A673 (cell line): ENCODE measurements around the gene DIP2C. TPM values are rescaled to one million over a fixed set of nuclear protein-coding genes. Genes with fewer than 3 reads are reported as not detected.
"Not testable (repeated sequence)": the region's sequence is repeated elsewhere in the genome, so short reads cannot be mapped to it uniquely, and the experiment has no call there.

Experiments
- BruUV-seq: library from RNA; stranded (reverse); fragments of 400-500 nt; replicated peaks from 2 replicates; lab custom pipeline; 2021; lab: Mats Ljungman, UMichigan
- CTCF ChIA-PET: fragments of 300-600 bp; sonication (Branson Sonifier 250); formaldehyde crosslinking; loops from one replicate; lab custom pipeline; 2022; ENCODE audit warnings: antibody characterized with exemption; lab: Charles Lee
- POLR2A ChIA-PET: fragments of 300-600 bp; sonication (Branson Sonifier 250); formaldehyde crosslinking; loops from one replicate; lab custom pipeline; 2022; ENCODE audit warnings: antibody characterized with exemption; ENCODE audit not compliant: low non-redundant PET; lab: Charles Lee
- DNase-seq: peaks from one replicate; pipeline ENCODE4 v3.0.0-alpha.2; 2015; ENCODE audit warnings: low spot score
- H3K27ac ChIP-seq: fragments of 200-600 bp; sonication (generic); 2 replicates; pipeline ENCODE4 v1.5.1; 2016; ENCODE audit warnings: mixed run types, low read depth, mild to moderate bottlenecking, mixed read lengths, antibody characterized with exemption, low read length; ENCODE audit not compliant: poor library complexity, severe bottlenecking
- H3K27me3 ChIP-seq: fragments of 200-600 bp; sonication (generic); replicated peaks from 2 replicates; pipeline ENCODE4 v1.6.1; 2017; ENCODE audit warnings: mixed run types, low read depth, mild to moderate bottlenecking, mixed read lengths, antibody characterized with exemption, low read length; ENCODE audit not compliant: insufficient read depth, poor library complexity
- H3K36me3 ChIP-seq: fragments of 200-600 bp; sonication (generic); 2 replicates; pipeline ENCODE4 v1.6.1; 2016; ENCODE audit warnings: mixed run types, mild to moderate bottlenecking, mixed read lengths, antibody characterized with exemption, low read length; ENCODE audit not compliant: insufficient read depth, poor library complexity, severe bottlenecking
- H3K4me1 ChIP-seq: fragments of 200-600 bp; sonication (generic); 2 replicates; pipeline ENCODE4 v1.6.1; 2017; ENCODE audit warnings: mixed run types, mild to moderate bottlenecking, mixed read lengths, antibody characterized with exemption, low read length; ENCODE audit not compliant: insufficient read depth, poor library complexity, severe bottlenecking
- H3K4me3 ChIP-seq: fragments of 200-600 bp; sonication (generic); 2 replicates; pipeline ENCODE4 v1.5.1; 2016; ENCODE audit warnings: low read depth, mixed run types, mild to moderate bottlenecking, mixed read lengths, low read length; ENCODE audit not compliant: poor library complexity, severe bottlenecking
- H3K9me3 ChIP-seq: fragments of 200-600 bp; sonication (generic); 2 replicates; pipeline ENCODE4 v1.6.1; 2016; ENCODE audit warnings: mixed run types, low read depth, mild to moderate bottlenecking, mixed read lengths, antibody characterized with exemption, low read length; ENCODE audit not compliant: poor library complexity, severe bottlenecking
- EZH2 ChIP-seq: fragments of 200-600 bp; sonication (generic); IDR thresholded peaks from 2 replicates; pipeline ENCODE4 v1.6.1; 2017; ENCODE audit warnings: borderline replicate concordance, low read depth, mild to moderate bottlenecking, mixed read lengths, antibody characterized with exemption, low read length; ENCODE audit not compliant: poor library complexity, severe bottlenecking
- intact Hi-C: fragments of 100-400 bp; cut with micrococcal nuclease; formaldehyde crosslinking; loops from one replicate; pipeline ENCODE4 v1.10.0; 2022; ENCODE audit not compliant: unreplicated experiment
- total RNA-seq: library from RNA; stranded (reverse); gene quantifications from 2 replicates; pipeline ENCODE4 v1.2.3, GENCODE V29; 2021
- TF ChIP-seq, protein P1 (sequence below): fragments of 300-800, 200-600 bp; sonication (generic); conservative IDR thresholded peaks from 2 replicates; pipeline ENCODE4 v1.5.1; 2017; ENCODE audit warnings: low read depth, mild to moderate bottlenecking, antibody characterized with exemption, low read length, moderate library complexity, mixed read lengths

The DIP2C gene
- total RNA-seq, 1 experiment from 2014 or later, result 13.2 TPM

GRCh38 chr10:649798-650440 lies 39.5 kb downstream of the DIP2C start:
- H3K27me3 ChIP-seq, result no peaks in the 10 kb centered on the region
- POLR2A ChIA-PET, result no interaction called here
- CTCF ChIA-PET, result no interaction called here
- H3K9me3 ChIP-seq, result peaks cover 6% of the 10 kb centered on the region
- TF ChIP-seq, protein P1, sequence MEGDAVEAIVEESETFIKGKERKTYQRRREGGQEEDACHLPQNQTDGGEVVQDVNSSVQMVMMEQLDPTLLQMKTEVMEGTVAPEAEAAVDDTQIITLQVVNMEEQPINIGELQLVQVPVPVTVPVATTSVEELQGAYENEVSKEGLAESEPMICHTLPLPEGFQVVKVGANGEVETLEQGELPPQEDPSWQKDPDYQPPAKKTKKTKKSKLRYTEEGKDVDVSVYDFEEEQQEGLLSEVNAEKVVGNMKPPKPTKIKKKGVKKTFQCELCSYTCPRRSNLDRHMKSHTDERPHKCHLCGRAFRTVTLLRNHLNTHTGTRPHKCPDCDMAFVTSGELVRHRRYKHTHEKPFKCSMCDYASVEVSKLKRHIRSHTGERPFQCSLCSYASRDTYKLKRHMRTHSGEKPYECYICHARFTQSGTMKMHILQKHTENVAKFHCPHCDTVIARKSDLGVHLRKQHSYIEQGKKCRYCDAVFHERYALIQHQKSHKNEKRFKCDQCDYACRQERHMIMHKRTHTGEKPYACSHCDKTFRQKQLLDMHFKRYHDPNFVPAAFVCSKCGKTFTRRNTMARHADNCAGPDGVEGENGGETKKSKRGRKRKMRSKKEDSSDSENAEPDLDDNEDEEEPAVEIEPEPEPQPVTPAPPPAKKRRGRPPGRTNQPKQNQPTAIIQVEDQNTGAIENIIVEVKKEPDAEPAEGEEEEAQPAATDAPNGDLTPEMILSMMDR, result no peak
- TF ChIP-seq EZH2, result no peak
- H3K4me3 ChIP-seq, result no peak overlapping the region
- BruUV-seq, result no TSS peak
- intact Hi-C loops, result no loop called here
- no peak for DNase-seq
- H3K36me3 ChIP-seq, result no peaks in the 10 kb centered on the region
- H3K4me1 ChIP-seq, result no peaks in the 10 kb centered on the region
- peak overlapping the region; percentile 25 for H3K27ac ChIP-seq

- H3K4me1 ChIP-seq, result no peaks in the 10 kb centered on the region
- no peaks in the 10 kb centered on the region for H3K27me3 ChIP-seq
- intact Hi-C loops, result no loop called here
- no peak overlapping the region for H3K4me3 ChIP-seq
- no peak for DNase-seq
- H3K36me3 ChIP-seq, result no peaks in the 10 kb centered on the region
- ChIA-PET POLR2A (no interaction called here), CTCF (no interaction called here)
- H3K9me3 ChIP-seq, result peaks cover 10% of the 10 kb centered on the region
- no peak for TF ChIP-seq EZH2
- TF ChIP-seq, protein P1, result no peak
- no peak overlapping the region for H3K27ac ChIP-seq
- no TSS peak for BruUV-seq
Observed at GRCh38 chr10:649445-649797, 40.0 kb downstream of the DIP2C start.

GRCh38 chr10:647019-647418 lies 42.4 kb downstream of the DIP2C start:
- CTCF ChIA-PET, intact Hi-C loops, H3K27me3 ChIP-seq, H3K4me1 ChIP-seq, H3K27ac ChIP-seq, BruUV-seq, POLR2A ChIA-PET, H3K36me3 ChIP-seq, DNase-seq, H3K4me3 ChIP-seq: not testable (repeated sequence)
- peaks cover 10% of the 10 kb centered on the region for H3K9me3 ChIP-seq

- no TSS peak for BruUV-seq
- intact Hi-C loops, result no loop called here
- Histone ChIP-seq H3K27me3 (no peaks in the 10 kb centered on the region), H3K9me3 (peaks cover 10% of the 10 kb centered on the region), H3K27ac (no peak overlapping the region), H3K4me3 (no peak overlapping the region), H3K36me3 (no peaks in the 10 kb centered on the region), H3K4me1 (no peaks in the 10 kb centered on the region)
- ChIA-PET CTCF (no interaction called here), POLR2A (no interaction called here)
- TF ChIP-seq, protein P1, result no peak
- no peak for TF ChIP-seq EZH2
- no peak for DNase-seq
Observed at GRCh38 chr10:646118-646524, 43.3 kb downstream of the DIP2C start.
